Measurements from ENCODE around the gene RANBP17. TPM values are rescaled to one million over a fixed set of nuclear protein-coding genes. Genes with fewer than 3 reads are reported as not detected.

The RANBP17 gene
- total and polyA plus RNA-seq, 12 donors: 5.5 to 119 (median 22.2) TPM

GRCh38 chr5:171306781-171307591 lies 445.2 kb downstream of the RANBP17 start:
- TF ChIP-seq CTCF (IDR thresholded peaks at IDR 0.05) (no peak), POLR2A (IDR thresholded peaks at IDR 0.05) (no peak)
- Histone ChIP-seq H3K4me1 (replicated peaks in 1 of 2) (peaks cover 8 to 19% of the 10 kb centered on the region in 2 donors), H3K27me3 (peaks cover 53% of the 10 kb centered on the region), H3K9me3 (replicated peaks in 1 of 3) (no peaks in the 10 kb centered on the region), H3K27ac (no peak overlapping the region), H3K4me3 (no peak overlapping the region), H3K36me3 (replicated peaks in 1 of 2) (no peaks in the 10 kb centered on the region)
- intact Hi-C loops (cut with DNase I): no loop called here
- 32 to 38% (median 35%) methylated on average over 8 to 10 of the region's 10 CpGs for WGBS, 4 donors
- DNase-seq: no peak

GRCh38 chr5:171307789-171308452 lies 446.1 kb downstream of the RANBP17 start:
- no peaks in the 10 kb centered on the region for H3K9me3 ChIP-seq (replicated peaks in 1 of 3)
- H3K27me3 ChIP-seq: peaks cover 63% of the 10 kb centered on the region
- no peaks in the 10 kb centered on the region for H3K36me3 ChIP-seq (replicated peaks in 1 of 2)
- 20 to 37% (median 24%) methylated on average over 25 to 42 of the region's 42 CpGs for WGBS, 4 donors
- DNase-seq: no peak
- intact Hi-C loops (cut with DNase I): no loop called here
- no peak for TF ChIP-seq CTCF (IDR thresholded peaks at IDR 0.05)
- TF ChIP-seq POLR2A (IDR thresholded peaks at IDR 0.05): no peak
- H3K27ac ChIP-seq: no peak overlapping the region
- H3K4me1 ChIP-seq (replicated peaks in 1 of 2): peaks cover 11 to 27% of the 10 kb centered on the region in 2 donors
- no peak overlapping the region for H3K4me3 ChIP-seq

- Histone ChIP-seq H3K27me3 (peaks cover 70% of the 10 kb centered on the region), H3K27ac (no peak within 1 kb of the TSS), H3K9me3 (replicated peaks in 1 of 3) (no peaks in the 10 kb centered on the region), H3K4me3 (no peak within 1 kb of the TSS), H3K4me1 (replicated peaks in 1 of 2) (peaks cover 11 to 27% of the 10 kb centered on the region in 2 donors), H3K36me3 (replicated peaks in 1 of 2) (no peaks in the 10 kb centered on the region)
- intact Hi-C loops (cut with DNase I): no loop called here
- no peak for DNase-seq
- TF ChIP-seq POLR2A (IDR thresholded peaks at IDR 0.05) (no peak), CTCF (IDR thresholded peaks at IDR 0.05) (no peak)
- 6 to 9% (median 7%) methylated on average over 31 to 73 of the region's 73 CpGs for WGBS, 4 donors
These were observed 446.8 kb downstream of the RANBP17 start, which contains the start of gene TLX3 for GRCh38 chr5:171308453-171309275. TLX3 (plus strand) TSS chr5:171309248; CDS start chr5:171309366, 118 bp downstream.
